Activated CD8-positive, alpha-beta memory T cell treated with anti-CD3 and anti-CD28 coated beads, Interleukin-2, amount 50 U/mL, for 24 hours (primary cell): ENCODE results near the gene PML.
"Not testable (repeated sequence)": the region's sequence is repeated elsewhere in the genome, so short reads cannot be mapped to it uniquely, and the experiment has no call there.

Experiments
- DNase-seq: peaks from one replicate; pipeline ENCODE4 v3.0.0-alpha.2; 2020; ENCODE audit errors: extremely low read depth

Gene PML

DNA sequence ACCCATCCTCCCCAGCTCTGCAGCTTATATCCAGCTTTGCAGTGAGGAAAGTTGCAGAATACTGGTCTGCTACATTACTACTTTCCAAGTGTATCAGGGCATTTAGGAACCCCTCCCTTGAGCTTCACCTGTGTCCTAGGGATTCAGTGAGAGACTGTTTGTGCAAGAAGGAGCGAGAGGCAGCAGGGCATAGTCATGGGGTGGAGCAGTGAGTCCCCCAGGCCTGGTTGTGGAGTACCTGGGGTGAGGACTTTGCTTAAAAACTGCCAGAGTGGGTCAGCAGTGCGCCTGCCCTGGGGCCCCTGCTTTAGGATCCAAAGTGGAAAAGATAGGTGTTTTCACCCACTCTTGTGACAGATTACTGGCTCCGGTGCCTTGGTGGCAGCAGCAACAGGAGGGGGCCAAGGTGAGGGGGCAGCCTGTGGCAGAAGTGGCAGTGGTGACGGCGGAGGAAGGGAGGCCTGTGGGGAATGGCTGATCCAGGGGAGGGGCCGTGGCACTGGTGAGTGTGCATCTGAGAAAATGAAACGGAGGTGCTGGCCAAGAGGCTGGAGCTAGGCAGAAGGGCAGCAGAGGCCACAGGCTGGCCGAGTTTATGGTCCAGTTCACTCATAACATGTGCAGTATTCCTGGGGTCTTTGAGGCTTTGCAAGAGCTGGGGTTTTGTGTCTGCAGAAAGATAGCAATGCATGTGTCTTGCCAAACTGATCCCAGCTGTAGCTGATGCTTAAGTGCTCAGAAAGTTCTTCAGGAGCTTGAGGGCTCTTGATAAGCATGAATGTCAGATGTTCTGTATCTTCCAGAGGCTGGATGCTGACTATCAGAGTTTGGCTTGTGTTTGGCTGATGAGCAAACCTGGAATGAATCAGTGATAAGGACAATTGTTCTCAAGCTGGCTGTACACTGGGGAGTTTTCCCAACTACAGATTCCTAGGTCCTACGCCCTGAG is 44.5 kb downstream of the PML start:
- no peak for DNase-seq

DNA sequence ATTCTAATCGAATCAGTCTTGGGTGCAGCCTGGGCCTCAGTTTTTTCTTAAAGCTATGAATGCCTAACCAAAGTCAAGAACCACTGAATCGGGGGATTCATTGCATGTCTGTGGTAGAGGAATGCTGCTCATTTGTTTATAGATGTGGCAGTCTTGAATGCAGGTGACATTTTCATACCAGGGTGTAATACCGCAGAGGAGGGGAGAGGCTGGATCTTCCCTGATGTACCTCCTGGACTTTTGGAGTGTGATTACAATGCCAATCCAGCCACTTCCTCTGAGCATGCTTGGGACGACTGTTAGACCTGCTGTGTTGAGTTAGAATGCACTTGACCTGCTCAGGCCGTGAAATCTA is 45.1 kb downstream of the PML start:
- no peak for DNase-seq

DNA sequence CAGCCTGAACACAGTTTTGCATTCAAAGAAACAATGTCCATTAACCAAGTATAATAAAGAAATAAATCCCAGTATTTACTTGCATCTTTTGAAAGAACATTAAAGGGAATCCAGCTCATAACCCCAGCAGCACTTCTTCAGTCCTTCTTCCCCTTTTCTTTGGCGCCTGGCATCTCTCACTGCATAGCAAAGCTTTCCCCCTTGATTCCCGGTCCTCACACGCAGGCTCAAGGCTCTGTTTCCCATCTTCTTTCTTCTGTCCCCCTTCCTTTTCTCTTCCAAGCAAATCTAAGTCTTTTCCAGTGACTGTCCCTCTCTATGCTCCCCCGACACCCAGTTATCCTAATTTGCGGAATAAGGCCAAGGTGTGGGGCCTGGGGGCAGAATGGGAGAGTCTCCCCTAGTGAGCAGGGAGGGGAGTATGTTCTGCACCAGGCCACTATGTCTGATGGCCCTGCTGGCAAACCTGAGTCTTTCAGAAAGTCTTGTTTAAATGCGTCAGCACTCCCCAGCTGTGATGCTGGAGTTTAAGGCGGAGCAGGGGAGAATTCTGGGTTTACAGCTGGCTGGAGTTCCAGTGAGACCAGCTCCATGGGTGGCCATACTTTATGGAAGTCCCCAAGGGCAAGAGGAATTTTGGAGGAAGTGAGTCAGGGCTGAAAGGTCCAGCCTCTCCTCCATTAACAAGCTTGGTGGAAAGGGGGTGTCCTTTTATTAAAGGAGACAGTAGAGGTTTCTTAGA is 45.8 kb downstream of the PML start:
- no peak for DNase-seq

DNA sequence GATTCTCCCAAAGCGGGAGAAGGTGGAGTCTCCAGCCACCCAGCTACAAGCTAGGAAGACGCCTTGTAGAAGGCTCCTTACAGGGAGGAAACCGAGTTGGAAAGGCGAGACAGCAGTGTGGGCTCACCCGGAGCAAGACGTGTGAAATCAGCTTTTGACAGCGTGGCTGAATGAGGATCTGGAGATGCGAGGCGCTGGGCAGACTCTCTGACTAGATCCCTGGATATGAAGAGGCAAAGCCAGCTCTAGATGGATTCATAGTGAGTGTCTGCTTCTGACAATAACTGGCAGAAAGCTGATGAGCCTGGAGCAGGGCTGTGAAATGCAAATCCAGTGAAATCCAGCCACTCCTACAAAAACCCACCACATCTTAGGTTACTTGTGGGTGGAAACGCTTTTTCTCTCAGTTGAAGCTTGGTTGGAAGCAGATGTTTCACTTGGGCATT is 46.8 kb downstream of the PML start:
- DNase-seq: no peak

DNA sequence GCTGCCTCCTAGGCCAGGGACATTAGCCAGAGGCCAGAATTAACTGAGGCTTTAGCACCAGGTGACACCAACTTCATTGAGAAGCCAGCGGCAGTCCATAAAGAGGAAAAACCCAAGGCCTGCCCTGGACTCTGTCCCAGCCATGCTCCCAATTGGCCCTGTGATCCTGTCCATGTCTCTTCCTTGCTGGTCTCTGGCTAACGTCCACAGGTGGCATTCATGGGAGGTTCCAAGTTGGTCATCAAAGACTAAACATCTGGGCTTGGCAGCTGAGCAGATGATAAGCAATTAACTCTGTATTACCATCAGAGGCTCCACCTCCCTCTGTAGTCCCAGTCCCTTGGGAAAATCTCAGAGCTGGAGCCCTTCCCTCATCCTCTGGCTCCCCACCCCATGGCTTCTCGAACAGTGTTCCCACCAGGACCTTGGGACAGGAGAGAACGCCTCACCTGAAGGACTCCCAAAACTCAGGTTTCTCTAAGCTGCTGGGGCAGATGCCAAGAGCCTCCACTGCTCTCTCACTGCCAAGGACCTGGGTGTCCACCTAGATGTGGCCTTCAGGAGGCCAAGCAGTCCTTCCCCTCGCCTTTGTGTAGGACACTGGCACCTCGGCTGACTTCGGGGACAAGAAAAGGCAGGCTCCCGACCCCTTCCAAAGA is 47.4 kb downstream of the PML start:
- DNase-seq: no peak

DNA sequence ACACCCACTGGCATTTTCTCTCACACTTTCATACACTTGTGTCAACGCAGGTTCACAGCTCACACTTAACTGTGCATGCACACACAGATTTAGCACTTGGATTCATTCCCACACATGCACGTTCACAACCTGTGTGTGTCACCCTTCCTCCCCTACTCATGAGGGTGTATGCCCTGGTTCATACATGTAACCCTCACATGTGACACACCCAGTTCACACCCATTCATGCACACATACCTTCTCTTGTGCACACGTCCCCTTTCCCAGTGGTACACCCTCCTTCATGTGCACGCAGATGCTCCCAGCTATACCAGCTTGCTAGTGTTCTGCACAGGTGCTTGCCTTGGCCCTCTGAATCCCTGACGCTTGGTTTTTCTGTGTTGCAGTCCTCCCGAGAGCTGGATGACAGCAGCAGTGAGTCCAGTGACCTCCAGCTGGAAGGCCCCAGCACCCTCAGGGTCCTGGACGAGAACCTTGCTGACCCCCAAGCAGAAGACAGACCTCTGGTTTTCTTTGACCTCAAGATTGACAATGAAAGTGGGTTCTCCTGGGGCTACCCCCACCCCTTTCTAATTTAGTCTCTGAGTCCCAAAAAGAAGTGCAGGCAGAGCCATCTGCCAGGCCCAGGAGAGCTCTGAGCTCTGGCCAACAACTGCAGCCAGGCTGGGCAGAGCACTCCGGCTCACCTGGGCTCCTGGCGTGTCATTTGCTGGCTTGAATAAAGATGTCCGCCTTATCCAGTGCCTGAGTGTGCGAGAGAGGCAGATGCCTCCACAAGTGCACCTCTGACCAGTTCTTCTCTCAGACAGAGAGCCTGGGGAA is 48.3 kb downstream of the PML start:
- DNase-seq: no peak

DNA sequence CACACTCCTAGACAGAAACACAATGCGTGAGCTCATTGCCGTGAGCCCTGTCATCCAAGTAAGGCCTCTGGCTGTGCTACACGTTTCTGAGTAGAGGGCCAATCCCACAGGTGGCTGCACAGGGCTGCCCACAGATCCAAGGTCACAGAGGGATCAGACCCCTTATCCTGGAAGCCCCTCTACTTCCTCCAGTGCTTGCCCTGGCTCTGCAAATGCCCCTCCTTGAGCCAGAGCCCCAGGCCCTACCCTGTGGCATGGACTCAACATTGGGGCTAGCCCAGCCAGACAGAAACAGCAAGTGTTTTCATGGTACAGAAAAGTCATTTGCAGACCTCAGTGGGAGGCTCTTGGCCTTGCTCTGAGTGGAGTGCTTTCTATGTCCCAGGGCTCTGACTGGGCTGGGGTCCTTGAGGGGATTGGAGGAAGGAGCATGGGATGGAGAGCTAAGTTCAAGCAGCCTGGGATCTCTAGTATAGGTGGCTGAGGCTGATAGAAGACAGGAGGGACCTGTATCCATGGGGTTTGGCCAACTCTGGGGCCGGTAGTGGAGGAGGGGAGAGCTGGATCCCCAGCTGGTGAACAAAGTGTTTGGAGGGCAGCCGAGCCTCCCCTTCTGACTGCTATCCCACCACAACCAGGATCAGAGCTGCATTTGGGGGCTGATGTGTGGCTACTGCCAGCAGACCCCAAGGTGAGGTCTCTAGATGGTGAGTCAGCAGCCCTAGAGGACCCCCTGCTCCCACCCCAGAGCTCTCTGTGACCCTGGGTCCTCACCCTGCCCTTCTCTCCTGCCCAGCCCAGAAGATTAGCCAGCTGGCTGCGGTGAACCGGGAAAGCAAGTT is 49.1 kb downstream of the PML start:
- DNase-seq: no peak

GRCh38 chr15:74044267-74045110 is 50.0 kb downstream of the PML start:
- DNase-seq: no peak

GRCh38 chr15:74045184-74045583 is 50.7 kb downstream of the PML start:
- DNase-seq: no peak

- no peak for DNase-seq
These were observed 51.2 kb downstream of the PML start for GRCh38 chr15:74045636-74046274.

GRCh38 chr15:74046275-74046674 is 51.8 kb downstream of the PML start:
- no peak for DNase-seq

DNA sequence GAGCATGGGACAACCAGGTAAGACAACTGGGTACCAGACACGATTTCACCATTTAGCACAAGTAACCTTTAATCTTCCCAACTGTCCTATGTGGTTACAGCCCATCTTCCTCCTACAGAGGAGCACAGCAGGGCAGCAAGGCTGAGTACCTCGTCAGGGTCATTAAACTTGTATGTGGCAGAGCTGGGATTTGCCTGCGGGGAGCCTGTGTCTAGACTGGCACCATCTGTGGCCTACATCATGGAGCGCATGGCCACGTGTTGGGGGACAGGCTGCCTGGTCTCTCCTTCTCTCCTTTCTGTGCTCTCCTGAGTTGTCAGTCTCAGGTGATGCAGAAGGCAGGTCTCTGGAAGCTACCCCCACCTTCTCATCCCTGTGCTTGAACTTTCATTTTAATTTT is 55.6 kb downstream of the PML start:
- no peak for DNase-seq

GRCh38 chr15:74050556-74051234 is 56.2 kb downstream of the PML start:
- no peak for DNase-seq

DNA sequence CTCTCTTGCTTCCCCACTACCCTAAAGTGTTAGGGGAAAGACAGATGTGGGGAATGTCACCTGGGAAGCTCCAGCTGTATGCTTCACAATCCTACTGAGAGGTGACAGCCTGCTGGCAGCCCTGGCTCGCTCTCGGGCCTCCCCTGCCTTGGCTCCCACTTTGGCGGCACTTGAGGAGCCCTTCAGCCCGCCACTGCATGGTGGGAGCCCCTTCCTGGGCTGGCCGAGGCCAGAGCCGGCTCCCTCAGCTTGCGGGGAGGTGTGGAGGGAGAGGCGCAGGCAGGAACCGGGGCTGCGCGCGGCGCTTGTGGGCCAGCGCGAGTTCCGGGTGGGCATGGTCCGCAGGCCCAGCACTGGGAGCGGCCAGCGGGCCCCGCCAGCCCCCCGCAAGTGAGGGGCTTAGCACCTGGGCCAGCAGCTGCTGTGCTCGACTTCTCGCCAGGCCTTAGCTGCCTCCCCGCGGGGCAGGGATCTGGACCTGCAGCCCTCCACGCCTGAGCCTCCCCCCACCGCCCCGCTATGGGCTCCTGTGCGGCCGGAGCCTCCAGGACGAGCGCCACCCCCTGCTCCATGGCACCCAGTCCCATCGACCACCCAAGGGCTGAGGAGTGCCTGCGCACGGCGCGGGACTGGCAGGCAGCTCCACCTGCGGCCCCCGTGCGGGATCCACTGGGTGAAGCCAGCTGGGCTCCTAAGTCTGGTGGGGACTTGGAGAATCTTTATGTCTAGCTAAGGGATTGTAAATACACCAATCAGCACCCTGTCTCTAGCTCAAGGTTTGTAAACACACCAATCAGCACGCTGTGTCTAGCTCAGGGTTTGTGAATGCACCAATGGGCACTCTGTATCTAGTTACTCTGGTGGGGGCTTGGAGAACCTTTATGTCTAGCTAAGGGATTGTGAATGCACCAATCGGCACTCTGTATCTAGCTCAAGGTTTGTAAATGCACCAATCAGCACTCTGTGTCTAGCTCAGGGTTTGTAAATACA is 58.0 kb downstream of the PML start:
- not testable (repeated sequence) for DNase-seq

- DNase-seq: no peak
These were observed 59.0 kb downstream of the PML start for GRCh38 chr15:74053517-74053916.

DNA sequence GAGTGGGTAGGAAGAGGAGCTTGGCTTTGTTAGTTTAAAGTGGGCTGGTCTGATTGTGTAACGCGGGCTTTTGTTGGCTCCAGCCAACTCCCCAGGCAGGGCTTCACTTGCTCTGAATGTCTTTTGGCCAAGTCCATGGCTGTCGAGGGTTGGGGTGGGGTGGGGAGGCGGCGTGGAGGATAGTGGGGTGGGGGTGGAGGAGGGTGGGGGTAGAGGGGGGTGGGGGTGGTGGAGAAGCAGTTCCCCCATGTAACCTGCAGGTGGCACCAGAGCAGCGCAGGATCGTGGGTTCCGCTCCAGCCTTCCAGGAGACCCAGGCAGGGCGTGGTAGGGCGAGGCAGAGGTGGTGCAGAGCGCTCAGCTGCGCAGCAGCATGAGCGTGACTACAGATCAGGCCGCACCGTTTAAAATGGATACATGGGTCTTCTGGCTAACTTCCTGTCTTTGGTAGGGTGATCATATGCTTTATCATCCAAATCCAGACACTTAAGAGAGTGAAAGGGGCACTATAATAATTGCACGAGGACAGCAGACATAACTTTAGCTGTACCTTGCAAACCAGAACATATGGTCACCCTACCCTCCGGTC is 59.5 kb downstream of the PML start:
- DNase-seq: no peak

- no peak for DNase-seq
These were observed 61.3 kb downstream of the PML start for GRCh38 chr15:74055804-74056203.
